SK-N-DZ (cell line): Measurements from ENCODE around the gene SH3BP5L.

Experiments
- DNase-seq: peaks from one replicate; pipeline ENCODE4 v3.0.0-alpha.2; 2015; ENCODE audit warnings: low spot score

Gene SH3BP5L

GRCh38 chr1:248828845-248829244 lies 3.1 kb upstream of the SH3BP5L start:
- DNase-seq = no peak

DNA sequence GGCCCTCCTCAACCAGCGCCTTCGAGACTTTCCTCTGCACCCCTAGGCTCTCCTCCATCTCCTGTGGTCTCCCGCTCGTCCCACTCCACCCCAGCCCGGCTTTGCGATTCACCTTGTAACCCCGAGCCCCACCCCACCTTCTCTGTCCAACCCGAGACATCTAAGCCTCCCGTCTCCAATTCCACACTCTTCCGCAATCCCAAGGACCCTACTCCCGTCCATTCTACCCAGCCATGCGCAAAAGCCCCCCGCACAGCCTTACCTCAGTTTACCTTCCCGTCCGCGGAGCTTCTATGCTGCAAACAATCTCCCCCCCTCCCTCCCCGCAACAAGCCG lies 174 bp downstream of the SH3BP5L start:
- DNase-seq = no peak

GRCh38 chr1:248825136-248825535 lies 579 bp downstream of the SH3BP5L start:
- DNase-seq = no peak

- no peak for DNase-seq
These were observed 1.0 kb downstream of the SH3BP5L start for GRCh38 chr1:248824701-248825100.

DNA sequence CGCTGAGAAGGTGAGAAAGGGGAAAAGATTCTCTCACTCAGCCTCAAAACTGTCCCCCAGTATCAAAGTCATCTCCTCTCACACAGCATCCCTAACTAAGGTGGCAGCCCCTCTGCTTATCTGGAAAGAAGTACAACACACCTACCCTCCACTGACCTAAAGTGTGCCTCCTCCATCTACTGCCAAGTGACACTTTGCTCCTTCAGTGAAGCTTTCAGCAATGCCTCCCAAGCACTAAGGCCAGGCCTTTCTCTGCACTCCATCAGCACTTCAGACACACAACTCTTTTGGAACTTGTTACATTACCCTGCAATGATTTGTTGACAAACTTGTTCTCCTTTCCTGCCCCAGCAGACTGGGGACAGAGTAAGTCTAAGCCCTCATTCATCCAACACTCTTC lies 1.4 kb downstream of the SH3BP5L start:
- no peak for DNase-seq

DNA sequence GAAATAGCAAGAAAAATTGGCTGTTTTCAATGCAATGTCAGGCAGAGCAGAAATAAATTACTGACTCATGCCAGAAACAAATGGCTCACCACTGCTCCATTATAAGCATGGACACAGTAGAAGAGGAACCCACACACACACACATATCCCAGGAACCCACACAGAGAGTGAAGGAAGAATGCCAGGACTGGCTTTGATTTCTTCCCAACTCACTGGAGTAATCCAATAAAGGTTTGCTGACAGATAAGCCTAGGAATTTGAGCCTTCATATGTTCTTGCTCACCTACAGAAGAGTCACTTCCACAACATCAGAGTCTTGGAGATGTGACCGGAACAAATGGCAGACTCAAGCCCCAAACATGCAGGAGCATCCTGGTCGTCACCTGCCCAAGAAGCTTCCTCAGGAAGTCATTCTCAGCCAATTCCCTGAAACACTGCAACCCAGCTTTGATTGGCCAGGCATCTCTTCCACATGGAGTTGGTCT lies 2.2 kb downstream of the SH3BP5L start:
- no peak for DNase-seq

DNA sequence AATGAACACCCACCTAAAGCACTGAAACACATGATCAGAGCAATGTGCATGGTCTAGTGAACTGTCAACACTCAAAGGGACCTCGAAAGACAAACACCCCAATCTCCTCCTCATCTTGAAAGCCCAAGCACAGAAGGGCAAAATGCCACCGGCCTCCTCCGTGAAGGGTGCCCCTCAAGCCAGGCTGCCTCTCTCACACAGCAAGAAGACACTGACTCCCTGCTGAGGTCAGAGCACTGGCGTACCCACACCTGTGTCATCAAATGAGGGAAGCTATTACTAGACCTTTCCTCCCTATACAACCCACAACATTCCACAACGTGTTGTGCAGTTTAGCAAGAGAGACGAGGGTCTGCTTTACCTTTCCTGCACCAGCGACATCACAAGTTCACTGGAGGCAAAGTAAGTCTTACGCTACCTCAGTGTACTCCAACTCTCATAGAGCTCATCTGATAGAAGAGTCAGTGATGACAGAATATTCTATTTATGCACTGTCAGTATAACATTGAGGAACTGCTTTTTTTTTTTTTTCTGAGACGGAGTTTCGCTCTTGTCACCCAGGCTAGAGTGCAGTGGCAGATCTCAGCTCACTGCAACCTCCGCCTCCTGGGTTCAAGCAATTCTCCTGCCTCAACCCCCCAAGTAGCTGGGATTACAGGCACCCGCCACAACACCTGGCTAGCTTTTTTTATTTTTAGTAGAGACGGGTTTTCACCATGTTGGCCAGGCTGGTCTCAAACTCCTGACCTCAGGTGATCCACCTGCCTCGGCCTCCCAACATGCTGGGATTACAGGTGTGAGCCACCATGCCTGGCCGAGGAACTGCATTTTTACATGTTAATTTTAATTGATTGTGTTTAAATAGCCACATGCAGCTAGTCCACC lies 3.3 kb downstream of the SH3BP5L start:
- no peak for DNase-seq

- DNase-seq = no peak
These were observed 4.1 kb downstream of the SH3BP5L start for GRCh38 chr1:248821641-248822040.

DNA sequence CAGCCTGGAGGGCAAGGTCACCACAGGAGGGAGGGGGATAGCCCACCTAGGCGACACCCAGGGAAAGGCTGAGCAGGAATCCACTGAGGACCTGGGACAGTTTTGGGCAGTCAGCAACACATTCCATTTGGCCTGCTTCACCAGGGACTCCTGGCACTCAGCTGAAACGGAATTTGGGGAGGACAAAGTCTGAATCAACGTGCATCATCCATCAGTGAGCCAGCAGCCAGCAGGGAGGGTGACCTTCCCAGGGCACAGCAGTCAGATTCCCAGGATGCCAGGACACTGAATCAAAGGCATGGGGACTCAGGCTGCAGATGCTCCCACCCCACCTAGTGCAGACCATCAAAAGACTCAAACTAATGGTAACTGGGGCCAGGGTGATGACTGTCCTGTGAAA lies 4.6 kb downstream of the SH3BP5L start:
- DNase-seq = no peak

DNA sequence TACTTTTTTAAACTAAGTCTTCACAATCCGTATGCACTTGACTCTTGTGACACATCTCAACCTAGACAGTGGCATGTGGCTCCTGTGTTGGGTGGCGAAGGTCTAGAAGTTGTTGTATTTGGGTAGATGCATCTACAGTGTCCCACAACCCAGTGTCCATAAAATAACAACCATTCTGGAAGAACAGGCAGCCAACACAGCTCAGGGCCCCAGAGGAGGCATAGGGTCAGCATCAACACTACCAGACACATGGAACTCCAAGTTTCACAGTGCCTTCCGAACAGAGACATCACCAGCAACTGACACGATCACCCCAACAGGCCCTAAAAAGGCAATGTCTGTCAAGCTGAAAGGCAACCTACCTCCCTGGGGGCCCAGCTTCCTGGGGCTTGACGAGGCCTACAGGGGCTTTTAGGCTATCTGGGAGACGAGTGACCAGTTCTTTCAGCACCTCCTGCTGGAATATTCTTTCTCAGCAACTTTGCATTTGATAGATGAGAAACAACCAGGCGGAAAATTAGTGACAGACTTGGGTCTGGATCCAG lies 5.6 kb downstream of the SH3BP5L start:
- DNase-seq = no peak

DNA sequence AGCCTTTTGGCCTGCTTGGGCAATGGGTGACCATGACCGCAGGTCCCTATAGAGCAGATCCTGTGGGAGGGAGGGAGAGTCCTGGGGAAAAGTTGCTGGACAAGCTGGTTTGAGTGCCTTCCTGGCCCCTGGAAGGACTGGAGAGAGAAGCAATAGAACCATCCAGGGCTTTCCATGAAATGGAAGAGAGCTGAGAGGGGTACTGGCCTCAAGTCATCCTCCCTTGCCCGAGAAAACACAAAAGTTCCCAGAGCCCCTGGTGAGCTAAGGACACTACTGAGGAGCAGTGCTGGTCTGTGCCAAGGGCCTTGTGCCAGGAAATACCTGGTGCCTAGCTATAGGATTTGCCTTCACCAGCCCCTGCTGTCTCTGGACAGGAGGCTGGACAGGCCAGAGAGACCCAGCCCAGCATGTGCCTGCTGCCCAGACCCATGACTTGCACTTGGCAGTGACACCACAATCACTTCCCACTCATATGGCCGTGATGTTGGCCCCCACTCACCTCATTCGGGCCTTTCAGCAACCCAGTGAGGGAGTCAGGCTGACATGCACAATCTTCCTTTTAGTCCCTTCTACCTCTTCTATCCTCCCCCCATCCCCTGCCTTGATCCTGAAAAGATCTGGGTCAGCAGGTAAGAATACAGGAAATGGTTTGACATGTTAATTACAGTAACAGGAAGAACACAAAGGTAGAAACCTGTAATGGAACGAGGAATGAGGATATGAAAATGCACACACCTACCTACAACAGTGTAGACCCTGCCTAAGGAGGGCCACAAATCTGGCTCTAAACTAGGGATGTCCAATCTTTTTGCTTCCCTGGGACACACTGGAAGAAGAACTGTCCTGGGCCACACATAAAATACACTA lies 7.0 kb downstream of the SH3BP5L start:
- DNase-seq = no peak

DNA sequence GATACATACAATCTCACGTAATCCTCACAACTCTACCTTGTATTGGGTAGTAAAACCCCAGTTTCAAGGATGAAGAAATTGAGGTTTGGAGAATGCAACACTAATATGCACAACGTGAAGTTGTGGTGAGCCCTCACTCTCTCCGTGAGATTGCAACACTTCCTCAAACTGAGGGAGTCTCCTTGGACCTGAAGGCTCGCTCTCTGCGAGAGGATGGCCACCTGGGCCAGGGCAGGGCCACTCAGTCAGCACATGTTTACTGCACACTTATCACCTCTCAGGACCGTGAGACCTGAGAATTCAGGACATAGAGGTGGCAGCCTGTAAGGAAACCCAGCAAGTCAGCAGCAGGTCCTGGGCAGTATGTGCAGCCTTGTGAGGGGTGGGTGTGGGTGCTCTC lies 8.7 kb downstream of the SH3BP5L start:
- no peak for DNase-seq

DNA sequence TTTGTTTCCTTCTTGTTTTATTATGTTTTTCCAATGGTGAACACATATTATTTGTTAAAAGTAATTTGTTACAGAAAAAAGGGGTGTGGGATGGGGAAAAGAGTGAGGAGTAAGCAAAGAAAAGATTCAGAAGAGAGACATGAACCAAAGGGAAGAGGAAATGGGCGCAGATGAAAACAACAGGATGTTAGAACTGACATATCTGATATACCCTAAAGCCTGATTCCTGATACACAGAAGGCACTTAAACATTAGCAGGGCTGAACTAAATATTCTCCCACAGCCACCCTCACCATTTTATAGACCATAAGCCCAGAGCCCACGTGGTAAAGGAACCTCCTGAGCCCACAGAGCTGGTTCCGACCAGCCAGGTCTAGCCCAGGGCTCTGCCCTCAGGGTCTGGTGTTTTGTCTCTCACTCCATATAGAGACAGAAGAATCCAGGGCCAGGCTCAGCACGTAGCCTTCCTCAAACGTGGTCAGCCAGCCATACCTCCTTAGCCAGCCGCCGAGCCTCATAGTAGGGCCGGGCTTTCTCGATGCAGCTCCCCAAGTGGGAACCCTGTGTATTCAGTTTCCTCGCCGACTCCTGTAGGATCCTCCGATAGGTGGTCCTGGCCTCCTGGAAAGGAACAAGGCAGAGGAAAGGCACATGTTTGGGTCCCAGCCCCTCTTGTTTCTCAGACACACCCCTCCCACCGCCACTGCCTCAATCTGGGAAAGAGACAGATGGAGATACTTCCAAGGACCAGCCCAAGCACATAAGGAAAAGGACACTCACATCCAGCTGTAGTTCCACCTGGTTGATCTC lies 9.5 kb downstream of the SH3BP5L start:
- DNase-seq = no peak

DNA sequence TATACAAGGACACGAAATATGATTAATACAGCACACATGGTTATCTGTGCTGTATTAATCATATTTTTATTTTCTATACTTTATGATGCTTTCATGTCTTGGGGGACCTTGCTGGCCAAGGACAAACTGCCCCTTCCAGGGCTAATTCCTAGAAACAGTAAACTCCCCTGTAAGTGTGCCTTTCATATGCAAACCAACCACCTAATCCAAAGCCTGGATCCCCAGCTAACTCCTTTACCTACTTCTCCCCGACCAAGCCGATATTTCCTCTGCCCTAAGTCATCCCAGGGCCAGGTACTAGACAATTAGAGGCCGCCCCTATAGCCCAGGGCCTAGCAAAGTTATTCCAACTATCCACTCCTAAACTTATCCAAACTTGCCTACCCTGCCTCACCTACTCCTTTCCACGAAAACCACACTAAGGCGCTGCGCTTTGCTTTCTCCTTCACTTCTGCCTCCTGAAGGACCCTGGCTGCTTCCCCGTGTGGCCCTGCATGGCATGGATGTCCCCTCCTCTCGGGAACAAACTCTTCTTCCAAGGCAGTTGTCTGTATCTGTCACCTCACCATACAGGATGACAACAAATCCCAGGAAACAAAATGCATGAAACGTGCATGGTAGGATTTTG lies 10.2 kb downstream of the SH3BP5L start:
- DNase-seq = no peak

GRCh38 chr1:248814351-248814750 lies 11.4 kb downstream of the SH3BP5L start:
- DNase-seq = no peak

DNA sequence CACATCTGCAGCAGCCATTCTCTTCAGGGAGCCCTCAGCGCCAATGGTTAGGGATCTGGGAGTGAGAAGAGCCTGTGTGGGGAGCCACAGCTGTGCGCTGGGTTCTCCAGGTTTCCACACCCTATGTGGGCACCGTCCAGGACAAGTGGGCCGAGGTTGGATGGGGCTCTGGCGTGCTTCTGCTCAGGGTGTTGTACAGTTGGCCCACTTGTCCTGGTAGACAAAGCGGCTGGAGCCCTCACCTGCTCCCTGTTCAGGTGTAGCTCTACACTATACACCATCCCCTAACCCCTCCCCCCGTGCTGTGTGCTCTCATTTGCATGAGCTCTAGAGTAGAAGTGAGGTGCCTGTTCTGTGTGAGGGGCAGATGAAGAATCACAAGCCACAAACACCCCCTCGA lies 12.2 kb downstream of the SH3BP5L start:
- no peak for DNase-seq

DNA sequence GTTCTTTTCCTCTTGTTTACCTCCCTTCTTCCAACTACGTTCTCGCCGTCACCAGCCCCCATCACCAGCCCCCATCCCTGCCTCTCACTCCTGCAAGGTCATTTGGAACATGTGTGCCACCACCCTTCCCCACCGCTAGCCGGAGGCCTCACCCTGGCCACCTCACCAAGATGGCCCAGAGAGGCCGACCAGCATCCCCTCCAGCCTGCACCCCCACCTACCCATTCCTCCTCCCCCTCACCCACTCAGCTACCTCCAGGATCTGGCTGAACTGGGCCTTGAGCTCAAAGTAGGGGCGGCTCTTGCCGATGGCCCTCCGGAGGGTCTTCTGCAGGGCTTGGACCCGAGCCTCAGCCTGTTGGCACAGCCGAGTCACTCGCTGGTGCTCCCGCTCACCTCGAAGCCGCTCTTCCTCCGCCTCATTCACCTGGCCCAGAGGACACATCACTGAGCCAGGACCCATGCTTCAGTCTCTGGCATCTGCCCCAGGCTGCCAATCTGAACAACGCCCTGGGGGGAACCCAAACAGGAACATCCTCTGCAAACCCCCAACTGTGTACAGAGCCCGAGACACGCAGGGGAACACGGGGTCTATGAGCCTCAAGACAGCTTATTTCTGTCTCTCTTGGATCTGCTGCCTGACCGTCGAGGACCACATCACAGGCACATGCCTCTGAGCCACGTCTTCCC lies 12.8 kb downstream of the SH3BP5L start:
- DNase-seq = no peak

DNA sequence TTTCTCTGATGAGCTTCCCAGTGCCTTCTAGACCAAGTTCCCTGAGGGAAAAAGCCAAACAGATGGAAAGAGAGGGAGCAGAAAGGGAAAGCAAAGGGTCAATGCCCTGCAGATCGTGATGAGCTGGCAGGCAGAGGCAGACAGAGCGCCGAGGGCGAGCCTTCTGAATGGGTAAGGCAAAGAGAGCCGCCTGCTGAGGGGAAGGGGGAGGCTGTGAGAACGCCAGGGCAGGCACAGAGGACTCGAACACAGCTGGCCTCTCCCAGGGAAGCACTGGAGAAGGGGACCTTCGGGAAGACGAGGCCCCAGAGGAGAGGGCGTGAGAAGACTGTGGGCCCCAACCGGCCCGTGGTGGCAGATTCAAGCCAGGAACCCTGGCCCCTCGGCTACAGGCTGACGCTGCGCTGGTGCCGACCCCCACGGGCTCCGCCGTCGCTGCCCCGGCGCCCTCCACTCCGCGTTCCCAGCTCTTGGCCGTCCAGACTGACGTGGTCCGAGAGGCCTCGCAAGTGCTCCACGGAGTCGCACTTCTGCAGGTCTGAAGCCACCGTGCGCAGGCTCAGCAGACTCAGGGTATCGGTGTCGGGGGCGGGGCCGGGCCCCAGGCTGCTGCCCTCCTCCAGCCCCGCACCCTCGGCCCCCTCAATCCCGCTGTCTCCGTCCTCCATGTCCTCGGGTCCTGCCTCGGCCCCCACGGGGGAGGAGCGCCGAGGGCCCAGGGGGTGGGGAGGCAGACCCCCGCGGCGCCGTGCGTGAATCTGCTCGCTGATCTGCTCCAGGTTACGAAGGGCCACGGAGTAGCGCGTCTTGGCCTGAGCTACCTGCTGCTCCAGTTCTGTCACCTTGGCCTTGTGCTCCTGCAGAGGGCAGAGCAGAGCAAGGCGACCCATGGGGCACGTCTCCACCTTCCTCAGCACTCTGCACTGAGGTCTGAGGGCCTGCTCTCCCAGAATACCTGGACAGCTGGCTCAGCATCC lies 13.9 kb downstream of the SH3BP5L start:
- DNase-seq = no peak
